IPS-18c (cell line): ENCODE data around the gene ELOVL5.
"Not testable (repeated sequence)": the region's sequence is repeated elsewhere in the genome, so short reads cannot be mapped to it uniquely, and the experiment has no call there.

Source experiments
- H3K4me3 ChIP-seq: 2 replicates; pipeline ENCODE4 v1.7.0; 2013; ENCODE audit warnings: low read depth, mild to moderate bottlenecking, low read length, moderate library complexity; ENCODE audit not compliant: insufficient read depth
- H3K9me3 ChIP-seq: one replicate; pipeline ENCODE4 v1.6.1; 2013; ENCODE audit warnings: mild to moderate bottlenecking, low read length, moderate library complexity; ENCODE audit not compliant: control insufficient read depth, insufficient read depth

The ELOVL5 gene

DNA sequence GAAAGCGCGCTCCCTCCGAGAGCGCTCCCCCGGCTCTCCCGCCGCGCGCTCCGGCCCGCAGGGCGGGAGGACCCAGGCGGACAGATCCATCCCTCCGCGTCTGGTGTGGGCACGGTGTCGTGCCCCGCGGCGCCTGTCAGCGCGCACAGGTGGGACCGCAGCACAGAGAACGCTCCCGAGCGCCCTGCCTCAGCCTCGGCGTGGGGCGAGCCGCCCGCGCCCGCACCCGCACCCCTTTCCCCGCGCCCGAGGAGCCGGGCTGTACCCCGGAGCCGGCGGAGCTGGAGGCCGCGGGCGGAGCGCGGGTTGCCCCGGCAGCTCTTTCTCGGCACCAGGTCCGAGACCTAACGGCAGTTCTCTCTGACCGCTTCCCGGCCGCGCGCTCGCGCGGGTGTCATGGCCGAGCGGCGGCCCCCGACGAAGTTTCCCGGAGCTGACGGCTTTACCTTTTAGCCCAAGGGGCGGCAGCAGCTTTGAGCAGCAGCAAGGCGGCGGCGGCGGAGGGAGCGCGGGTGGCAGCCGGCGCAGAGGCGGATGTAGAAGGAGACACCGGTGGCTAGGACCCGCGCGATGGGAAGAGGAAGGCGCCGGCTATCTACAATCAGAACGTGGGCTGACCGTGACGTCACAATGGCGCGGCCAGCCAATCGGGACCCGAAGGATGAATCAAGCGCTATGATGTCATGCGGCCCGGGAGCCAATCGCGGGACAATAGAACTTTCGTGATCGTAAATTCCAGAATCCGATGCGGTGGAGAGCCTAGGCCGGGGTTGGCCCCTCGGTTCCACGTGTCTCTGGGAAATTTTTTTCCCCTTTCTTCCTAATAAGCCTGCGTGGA is at the start of gene ELOVL5:
ELOVL5 (minus strand) TSS at position 580 of the 838 bp plus-strand sequence. CDS start 53,251 bp downstream, outside the sequence.
- Histone ChIP-seq H3K4me3 (peak within 1 kb of the TSS; percentile 98), H3K9me3 (no peaks in the 10 kb centered on the region)

DNA sequence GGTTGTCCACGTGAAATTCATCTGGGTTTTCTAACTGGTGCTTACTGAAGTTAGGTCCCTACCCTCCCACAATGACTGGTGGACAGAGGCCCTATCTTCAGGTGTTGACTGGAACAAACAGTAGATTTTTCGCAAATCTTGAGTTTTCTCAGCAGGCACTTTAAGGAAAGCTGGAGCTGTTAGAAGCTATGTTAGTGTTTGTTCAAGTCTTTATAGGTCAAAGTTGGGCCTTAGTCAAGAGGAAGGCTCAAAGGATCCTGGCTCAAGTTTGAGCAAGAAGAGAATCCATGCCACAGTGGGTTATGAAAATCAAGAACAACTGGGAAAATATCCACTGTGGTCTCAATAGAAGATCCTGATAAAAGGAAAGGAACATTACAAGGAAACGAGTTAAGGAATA is 48.5 kb upstream of the ELOVL5 start:
- no peaks in the 10 kb centered on the region for H3K9me3 ChIP-seq
- H3K4me3 ChIP-seq = no peak overlapping the region

- H3K4me3 ChIP-seq = no peak overlapping the region
- no peaks in the 10 kb centered on the region for H3K9me3 ChIP-seq
Observed at GRCh38 chr6:53395986-53396385, 47.2 kb upstream of the ELOVL5 start.

- Histone ChIP-seq H3K9me3 (no peaks in the 10 kb centered on the region), H3K4me3 (no peak overlapping the region)
Observed at GRCh38 chr6:53394704-53395103, 46.0 kb upstream of the ELOVL5 start.

GRCh38 chr6:53391170-53391569 is 42.4 kb upstream of the ELOVL5 start:
- Histone ChIP-seq H3K9me3 (no peaks in the 10 kb centered on the region), H3K4me3 (no peak overlapping the region)

GRCh38 chr6:53390010-53390409 is 41.3 kb upstream of the ELOVL5 start:
- Histone ChIP-seq H3K4me3 (no peak overlapping the region), H3K9me3 (no peaks in the 10 kb centered on the region)

- H3K9me3 ChIP-seq, H3K4me3 ChIP-seq: not testable (repeated sequence)
Observed at GRCh38 chr6:53388615-53389014, 39.9 kb upstream of the ELOVL5 start.

DNA sequence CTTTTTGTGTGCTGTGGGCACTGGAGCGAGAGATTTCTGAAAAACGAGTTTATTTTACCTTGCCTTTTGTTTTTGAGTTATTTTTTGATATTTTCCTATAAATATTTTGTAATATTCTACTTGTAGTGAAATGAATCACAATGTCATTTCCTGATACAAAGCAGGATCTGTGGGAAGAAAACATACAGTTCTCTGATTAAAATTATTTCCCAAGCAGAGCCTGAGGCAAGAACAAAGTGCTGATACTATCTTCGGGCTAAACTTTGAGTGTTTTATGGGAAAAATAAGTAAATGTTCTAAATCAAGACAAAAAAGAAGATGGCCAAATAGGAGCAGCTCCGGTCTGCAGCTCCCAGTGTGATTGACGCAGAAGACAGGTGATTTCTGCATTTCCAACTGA is 33.7 kb upstream of the ELOVL5 start:
- no peaks in the 10 kb centered on the region for H3K9me3 ChIP-seq
- H3K4me3 ChIP-seq = no peak overlapping the region

GRCh38 chr6:53378208-53378607 is 29.5 kb upstream of the ELOVL5 start:
- H3K9me3 ChIP-seq = no peaks in the 10 kb centered on the region
- H3K4me3 ChIP-seq = no peak overlapping the region

GRCh38 chr6:53377793-53378192 is 29.0 kb upstream of the ELOVL5 start:
- Histone ChIP-seq H3K9me3 (no peaks in the 10 kb centered on the region), H3K4me3 (no peak overlapping the region)

- Histone ChIP-seq H3K4me3 (no peak overlapping the region), H3K9me3 (no peaks in the 10 kb centered on the region)
Observed at GRCh38 chr6:53377289-53377688, 28.5 kb upstream of the ELOVL5 start.

DNA sequence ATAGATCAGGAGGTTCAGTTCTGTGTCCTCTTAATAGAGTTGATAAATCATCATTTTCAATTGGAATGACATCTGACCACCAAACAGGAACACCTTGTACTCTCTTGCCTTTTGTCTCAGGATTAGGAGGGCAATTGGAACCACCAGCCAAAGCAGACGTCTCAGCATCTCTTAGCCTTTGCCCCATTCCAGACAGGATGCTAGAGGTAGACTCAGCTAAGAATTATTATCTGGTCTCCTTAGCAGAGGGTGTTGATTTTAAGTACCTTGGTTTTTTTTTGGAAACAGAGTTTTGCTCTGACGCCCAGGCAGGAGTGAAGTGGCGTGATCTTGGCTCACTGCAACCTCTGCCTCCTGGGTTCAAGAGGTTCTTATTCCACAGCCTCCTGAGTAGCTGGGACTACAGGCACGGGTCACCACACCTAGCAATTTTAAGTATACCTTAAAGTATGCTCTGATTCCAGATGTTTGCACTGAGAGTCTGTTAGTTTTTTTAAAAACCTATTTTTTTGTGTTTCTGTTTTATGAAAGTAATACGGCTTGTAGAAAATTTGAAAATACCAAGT is 28.0 kb upstream of the ELOVL5 start:
- no peak overlapping the region for H3K4me3 ChIP-seq
- no peaks in the 10 kb centered on the region for H3K9me3 ChIP-seq

- H3K9me3 ChIP-seq = no peaks in the 10 kb centered on the region
- H3K4me3 ChIP-seq = no peak overlapping the region
Observed at GRCh38 chr6:53375847-53376246, 27.1 kb upstream of the ELOVL5 start.

GRCh38 chr6:53373638-53374037 is 24.9 kb upstream of the ELOVL5 start:
- Histone ChIP-seq H3K9me3 (no peaks in the 10 kb centered on the region), H3K4me3 (no peak overlapping the region)

DNA sequence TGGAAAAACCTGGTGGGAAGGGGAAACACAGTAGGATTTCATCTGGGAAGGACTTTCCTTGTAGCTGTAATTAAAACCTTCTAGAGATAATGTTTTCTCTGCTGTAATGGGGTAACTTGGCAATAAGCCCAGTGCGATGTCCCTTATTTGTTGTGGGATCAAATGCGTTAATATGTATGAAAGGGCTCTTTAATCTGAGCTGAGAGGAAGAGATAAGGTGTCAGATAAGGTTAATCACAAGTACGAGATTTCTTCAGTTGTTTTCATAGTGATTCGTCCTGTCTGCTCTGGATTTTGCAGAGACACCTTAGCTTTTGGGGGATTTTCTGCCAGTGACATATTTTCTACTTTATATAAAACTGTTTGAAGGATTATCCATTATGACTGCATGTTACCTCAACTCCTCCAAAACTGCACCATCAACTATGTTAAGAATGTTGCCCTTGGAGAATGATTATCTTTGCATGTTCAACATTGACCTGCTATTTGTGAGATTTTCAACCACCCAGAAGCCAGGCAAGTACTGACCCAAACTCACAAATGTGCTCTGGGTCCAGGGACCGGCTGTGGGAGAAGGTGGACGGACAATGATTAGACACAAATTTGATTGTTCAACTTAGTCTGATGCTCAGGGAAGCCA is 21.2 kb upstream of the ELOVL5 start:
- no peaks in the 10 kb centered on the region for H3K9me3 ChIP-seq
- no peak overlapping the region for H3K4me3 ChIP-seq

GRCh38 chr6:53369051-53369450 is 20.3 kb upstream of the ELOVL5 start:
- no peaks in the 10 kb centered on the region for H3K9me3 ChIP-seq
- no peak overlapping the region for H3K4me3 ChIP-seq

- peaks cover 2% of the 10 kb centered on the region for H3K9me3 ChIP-seq
- H3K4me3 ChIP-seq = no peak overlapping the region
Observed at GRCh38 chr6:53366128-53366641, 17.4 kb upstream of the ELOVL5 start.
